ENCODE results near the gene IGFBP6.

Gene IGFBP6

GRCh38 chr12:53055471-53056266 is 41.8 kb upstream of the IGFBP6 start:
- TF ChIP-seq, protein P1, sequence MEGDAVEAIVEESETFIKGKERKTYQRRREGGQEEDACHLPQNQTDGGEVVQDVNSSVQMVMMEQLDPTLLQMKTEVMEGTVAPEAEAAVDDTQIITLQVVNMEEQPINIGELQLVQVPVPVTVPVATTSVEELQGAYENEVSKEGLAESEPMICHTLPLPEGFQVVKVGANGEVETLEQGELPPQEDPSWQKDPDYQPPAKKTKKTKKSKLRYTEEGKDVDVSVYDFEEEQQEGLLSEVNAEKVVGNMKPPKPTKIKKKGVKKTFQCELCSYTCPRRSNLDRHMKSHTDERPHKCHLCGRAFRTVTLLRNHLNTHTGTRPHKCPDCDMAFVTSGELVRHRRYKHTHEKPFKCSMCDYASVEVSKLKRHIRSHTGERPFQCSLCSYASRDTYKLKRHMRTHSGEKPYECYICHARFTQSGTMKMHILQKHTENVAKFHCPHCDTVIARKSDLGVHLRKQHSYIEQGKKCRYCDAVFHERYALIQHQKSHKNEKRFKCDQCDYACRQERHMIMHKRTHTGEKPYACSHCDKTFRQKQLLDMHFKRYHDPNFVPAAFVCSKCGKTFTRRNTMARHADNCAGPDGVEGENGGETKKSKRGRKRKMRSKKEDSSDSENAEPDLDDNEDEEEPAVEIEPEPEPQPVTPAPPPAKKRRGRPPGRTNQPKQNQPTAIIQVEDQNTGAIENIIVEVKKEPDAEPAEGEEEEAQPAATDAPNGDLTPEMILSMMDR (IDR thresholded peaks at IDR 0.05; ENCODE audit: low read depth, low read length), result no peak
- no peak overlapping the region for H3K4me3 ChIP-seq (ENCODE audit: low read depth, low read length)

DNA sequence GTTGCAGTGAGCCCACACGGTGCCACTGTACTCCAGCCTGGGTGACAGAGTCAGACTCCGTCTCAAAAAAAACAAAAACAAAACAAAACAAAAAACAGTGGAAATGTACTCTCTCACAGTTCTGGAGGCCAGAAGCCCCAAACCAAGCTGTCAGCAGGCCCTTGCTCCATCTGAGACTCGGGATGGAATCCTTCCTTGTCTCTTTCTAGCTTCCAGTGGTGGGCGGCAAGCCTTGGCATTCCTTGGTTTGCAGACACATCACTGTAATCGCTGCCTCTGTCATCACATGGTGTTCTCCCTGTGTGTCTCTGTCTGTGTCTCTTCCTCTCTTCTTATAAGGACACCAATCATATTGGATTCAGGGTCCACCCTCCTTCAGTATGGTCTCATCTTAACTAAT is 41.2 kb upstream of the IGFBP6 start:
- no peak overlapping the region for H3K4me3 ChIP-seq (ENCODE audit: low read depth, low read length)
- TF ChIP-seq, protein P1 (IDR thresholded peaks at IDR 0.05; ENCODE audit: low read depth, low read length), result no peak

DNA sequence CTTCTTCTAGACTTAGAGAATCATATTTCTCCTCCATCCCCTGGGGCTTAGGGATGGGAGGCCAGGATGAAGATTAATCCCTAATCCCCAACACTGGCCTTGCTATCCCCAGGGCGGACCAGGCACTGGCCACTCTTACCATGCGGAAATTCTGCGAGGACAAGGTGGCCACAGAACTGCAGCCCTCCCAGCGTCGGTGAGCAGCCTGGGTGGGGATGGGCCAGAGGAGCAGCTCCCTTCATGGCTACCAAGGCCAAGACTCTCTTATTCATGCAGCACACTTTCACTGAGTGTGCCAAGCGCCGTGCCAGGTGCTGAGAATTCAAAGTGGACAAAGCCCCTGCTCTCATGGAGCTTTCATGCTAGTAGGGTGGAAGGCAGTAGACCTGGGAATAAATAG is 40.6 kb upstream of the IGFBP6 start:
- TF ChIP-seq, protein P1 (IDR thresholded peaks at IDR 0.05; ENCODE audit: low read depth, low read length), result no peak
- H3K4me3 ChIP-seq (ENCODE audit: low read depth, low read length), result no peak overlapping the region

- TF ChIP-seq, protein P1 (IDR thresholded peaks at IDR 0.05; ENCODE audit: low read depth, low read length), result no peak
- H3K4me3 ChIP-seq (ENCODE audit: low read depth, low read length), result no peak overlapping the region
Observed at GRCh38 chr12:53057816-53058500, 39.5 kb upstream of the IGFBP6 start.

GRCh38 chr12:53058674-53059433 is 38.6 kb upstream of the IGFBP6 start:
- H3K4me3 ChIP-seq (ENCODE audit: low read depth, low read length), result no peak overlapping the region
- TF ChIP-seq, protein P1 (IDR thresholded peaks at IDR 0.05; ENCODE audit: low read depth, low read length), result no peak

- TF ChIP-seq, protein P1 (IDR thresholded peaks at IDR 0.05; ENCODE audit: low read depth, low read length), result no peak
- H3K4me3 ChIP-seq (ENCODE audit: low read depth, low read length), result no peak overlapping the region
Observed at GRCh38 chr12:53059434-53060063, 37.9 kb upstream of the IGFBP6 start.

Measured in WI38 (cell line).